ENCODE data around the gene SLC25A52.

GRCh38 chr18:31738460-31739407 is 21.9 kb downstream of the SLC25A52 start:
- TF ChIP-seq CTCF (IDR thresholded peaks at IDR 0.05) (no peak), ZFX (IDR thresholded peaks at IDR 0.05; ENCODE audit: borderline replicate concordance) (no peak)

All from 22Rv1 (cell line).